HG02610 (cell line): Measurements from ENCODE around the gene L2HGDH.
"Not testable (repeated sequence)": the region's sequence is repeated elsewhere in the genome, so short reads cannot be mapped to it uniquely, and the experiment has no call there.

ENCODE experiments used
- ATAC-seq: cut with Tn5 transposase; IDR thresholded peaks from one replicate; pipeline ENCODE4 v1.9.1; 2021; ENCODE audit warnings: mild to moderate bottlenecking, moderate library complexity; ENCODE audit not compliant: unreplicated experiment

The L2HGDH gene

GRCh38 chr14:50311972-50312733 is at the start of gene L2HGDH, which contains the start of gene DMAC2L:
Gene L2HGDH, minus strand, starts transcription at chr14:50312229. Its CDS starts 79 bp downstream, at chr14:50312150.
Gene DMAC2L, plus strand, starts transcription at chr14:50312324. Its CDS starts 9,164 bp downstream, at chr14:50321488.
- ATAC-seq: peak; percentile 94

- ATAC-seq: no peak
Observed at GRCh38 chr14:50360851-50361250, 48.8 kb upstream of the L2HGDH start.

- no peak for ATAC-seq
Observed at GRCh38 chr14:50360093-50360492, 48.1 kb upstream of the L2HGDH start.

GRCh38 chr14:50359631-50360030 is 47.6 kb upstream of the L2HGDH start:
- no peak for ATAC-seq

GRCh38 chr14:50357753-50358395 is 45.8 kb upstream of the L2HGDH start:
- no peak for ATAC-seq

GRCh38 chr14:50357124-50357523 is 45.1 kb upstream of the L2HGDH start:
- ATAC-seq: no peak

GRCh38 chr14:50356283-50356682 is 44.3 kb upstream of the L2HGDH start:
- ATAC-seq: not testable (repeated sequence)

- ATAC-seq: no peak
Observed at GRCh38 chr14:50355692-50356091, 43.7 kb upstream of the L2HGDH start.

GRCh38 chr14:50354527-50354926 is 42.5 kb upstream of the L2HGDH start:
- ATAC-seq: no peak

GRCh38 chr14:50353126-50353525 is 41.1 kb upstream of the L2HGDH start:
- ATAC-seq: no peak

GRCh38 chr14:50352584-50352983 is 40.6 kb upstream of the L2HGDH start:
- ATAC-seq: no peak

- ATAC-seq: no peak
Observed at GRCh38 chr14:50350975-50351374, 38.9 kb upstream of the L2HGDH start.

- ATAC-seq: no peak
Observed at GRCh38 chr14:50348933-50349332, 36.9 kb upstream of the L2HGDH start.

GRCh38 chr14:50347521-50347920 is 35.5 kb upstream of the L2HGDH start:
- ATAC-seq: no peak

GRCh38 chr14:50345846-50346422 is 33.9 kb upstream of the L2HGDH start:
- ATAC-seq: no peak

GRCh38 chr14:50344876-50345563 is 33.0 kb upstream of the L2HGDH start:
- no peak for ATAC-seq

- ATAC-seq: peak; percentile 88
Observed at GRCh38 chr14:50344116-50344775, 32.2 kb upstream of the L2HGDH start.

GRCh38 chr14:50343434-50343833 is 31.4 kb upstream of the L2HGDH start:
- ATAC-seq: no peak

- ATAC-seq: peak; percentile 50
Observed at GRCh38 chr14:50342221-50343078, 30.4 kb upstream of the L2HGDH start.

- ATAC-seq: no peak
Observed at GRCh38 chr14:50340963-50341362, 28.9 kb upstream of the L2HGDH start.
